Ectodermal cell (in vitro differentiated cells): Measurements from ENCODE around the gene RELB.

ENCODE experiments used
- H3K27ac ChIP-seq: 2 replicates; pipeline ENCODE4 v1.7.0; 2013; ENCODE audit warnings: mild to moderate bottlenecking, low read depth, low read length; ENCODE audit not compliant: insufficient read depth, poor library complexity, severe bottlenecking
- H3K27me3 ChIP-seq: 2 replicates; pipeline ENCODE4 v1.7.0; 2013; ENCODE audit warnings: mild to moderate bottlenecking, low read length; ENCODE audit not compliant: insufficient read depth, control insufficient read depth, poor library complexity, severe bottlenecking
- H3K36me3 ChIP-seq: one replicate; pipeline ENCODE4 v1.7.0; 2013; ENCODE audit warnings: low read length; ENCODE audit not compliant: control insufficient read depth, insufficient read depth
- H3K4me1 ChIP-seq: one replicate; pipeline ENCODE4 v1.7.0; 2013; ENCODE audit warnings: low read length; ENCODE audit not compliant: control insufficient read depth, insufficient read depth
- H3K4me3 ChIP-seq: 2 replicates; pipeline ENCODE4 v1.7.0; 2013; ENCODE audit warnings: low read depth, low read length, control low read depth; ENCODE audit not compliant: insufficient read depth
- H3K9me3 ChIP-seq: 2 replicates; pipeline ENCODE4 v1.7.0; 2013; ENCODE audit warnings: mild to moderate bottlenecking, low read length, moderate library complexity; ENCODE audit not compliant: control insufficient read depth
- WGBS, 2 experiments: methylation state at CpG; one replicate each; pipeline ENCODE4 v1.1.7; 2013; ENCODE audit warnings: missing lambda C conversion rate in 2 of 2; 5-methylcytosine and 5-hydroxymethylcytosine counted together

Gene RELB

DNA sequence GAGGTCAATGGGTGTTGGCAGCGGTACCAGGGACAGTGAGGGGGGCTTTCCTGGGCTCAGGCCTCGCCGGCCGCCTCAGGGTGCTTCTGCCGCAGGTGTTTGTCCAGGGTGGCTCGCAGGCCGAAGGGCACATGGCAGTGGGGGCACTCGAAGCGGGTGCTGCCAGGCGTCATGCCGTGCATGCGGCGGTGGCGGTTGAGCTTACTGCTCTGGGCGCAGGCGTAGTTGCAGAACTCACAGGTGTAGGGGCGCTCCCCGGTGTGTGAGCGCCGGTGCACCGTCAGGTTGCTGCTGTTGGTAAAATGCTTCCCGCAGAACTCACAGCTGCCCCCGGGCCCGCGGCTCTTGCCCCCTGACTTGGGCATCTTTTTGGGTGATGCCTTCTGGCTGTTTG, 70.3 kb downstream of the RELB start:
- Histone ChIP-seq H3K9me3 (no peaks in the 10 kb centered on the region), H3K36me3 (peaks cover 13% of the 10 kb centered on the region), H3K4me3 (no peak overlapping the region), H3K27me3 (peaks cover 16% of the 10 kb centered on the region), H3K4me1 (peaks cover 18% of the 10 kb centered on the region), H3K27ac (no peak overlapping the region)
- 97% methylated on average over 25 of the region's 25 CpGs for WGBS, 2 experiments

DNA sequence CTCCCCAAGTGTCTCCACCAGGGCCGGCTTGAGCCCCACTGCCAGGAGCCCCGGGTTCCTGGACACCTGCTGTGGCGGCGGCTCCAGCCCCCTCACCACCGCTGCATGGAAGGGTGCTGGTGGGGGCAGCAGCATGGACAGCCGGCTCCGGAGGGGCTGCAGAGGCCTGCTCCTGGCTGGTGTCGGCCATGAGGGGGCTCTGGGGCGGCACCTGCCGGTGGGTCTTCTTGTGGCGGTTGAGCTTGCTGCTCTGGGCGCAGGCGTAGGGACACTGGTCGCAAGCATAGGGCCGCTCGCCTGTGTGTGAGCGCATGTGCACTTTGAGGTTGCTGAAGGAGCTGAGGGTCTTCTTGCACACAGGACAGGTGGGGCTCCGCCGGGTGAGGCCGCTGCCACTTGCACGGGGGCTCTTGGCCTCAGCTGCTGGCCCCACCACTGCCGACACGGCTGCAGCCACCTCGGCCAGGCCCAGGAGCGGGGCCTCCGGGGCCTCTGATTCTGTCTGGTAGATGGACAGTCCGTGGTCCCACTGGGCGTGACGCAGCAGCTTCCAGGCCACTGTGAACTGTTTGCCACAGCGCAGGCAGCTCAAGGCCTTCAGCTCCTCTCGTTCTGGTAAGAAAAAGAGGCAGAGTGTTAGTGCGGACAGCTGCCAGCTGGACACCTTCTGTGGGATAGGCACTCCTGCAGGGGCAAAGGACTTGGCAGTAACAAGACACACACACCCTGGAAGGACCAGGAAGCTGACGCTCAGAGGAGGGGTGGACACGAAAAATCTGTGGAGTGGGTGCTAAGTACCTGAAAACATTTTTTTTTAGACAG, 70.9 kb downstream of the RELB start:
- Histone ChIP-seq H3K36me3 (peaks cover 10% of the 10 kb centered on the region), H3K27me3 (peaks cover 22% of the 10 kb centered on the region), H3K9me3 (no peaks in the 10 kb centered on the region), H3K4me1 (peaks cover 22% of the 10 kb centered on the region), H3K27ac (no peak overlapping the region), H3K4me3 (no peak overlapping the region)
- WGBS, 2 experiments = 93 to 94% methylated on average over 34 of the region's 34 CpGs

DNA sequence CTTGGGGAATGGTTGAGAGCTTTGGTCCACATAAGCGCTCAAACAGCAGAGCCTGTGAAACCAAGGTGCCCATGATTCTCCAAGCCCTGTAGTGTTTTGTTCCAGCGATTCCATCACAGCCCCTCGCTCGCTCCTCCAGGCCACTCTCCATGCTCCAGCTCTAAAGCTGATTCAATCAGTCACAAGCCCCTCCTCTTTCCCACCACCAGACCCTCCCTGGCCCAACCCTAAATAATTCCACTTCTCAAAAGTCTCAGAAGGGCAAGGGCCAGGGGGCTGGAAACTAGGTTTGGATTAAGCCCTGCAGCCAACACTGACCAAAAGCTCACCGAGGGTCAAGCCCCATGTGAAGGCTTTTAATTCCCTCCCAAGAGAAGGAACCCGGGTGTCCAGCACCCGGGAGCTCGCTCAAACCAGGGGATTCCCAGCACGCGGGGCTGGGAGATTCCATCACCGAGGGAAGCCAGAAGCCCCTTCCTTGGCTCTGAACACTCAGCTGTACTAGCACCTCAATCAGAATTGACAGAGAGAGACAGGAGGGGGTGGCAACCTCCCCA, 73.6 kb downstream of the RELB start:
- Histone ChIP-seq H3K27me3 (peaks cover 27% of the 10 kb centered on the region), H3K36me3 (peaks cover 4% of the 10 kb centered on the region), H3K4me3 (peak overlapping the region; percentile 27), H3K4me1 (peaks cover 23% of the 10 kb centered on the region), H3K27ac (no peak overlapping the region), H3K9me3 (no peaks in the 10 kb centered on the region)
- WGBS, 2 experiments = 26 to 29% methylated on average over 11 of the region's 11 CpGs

DNA sequence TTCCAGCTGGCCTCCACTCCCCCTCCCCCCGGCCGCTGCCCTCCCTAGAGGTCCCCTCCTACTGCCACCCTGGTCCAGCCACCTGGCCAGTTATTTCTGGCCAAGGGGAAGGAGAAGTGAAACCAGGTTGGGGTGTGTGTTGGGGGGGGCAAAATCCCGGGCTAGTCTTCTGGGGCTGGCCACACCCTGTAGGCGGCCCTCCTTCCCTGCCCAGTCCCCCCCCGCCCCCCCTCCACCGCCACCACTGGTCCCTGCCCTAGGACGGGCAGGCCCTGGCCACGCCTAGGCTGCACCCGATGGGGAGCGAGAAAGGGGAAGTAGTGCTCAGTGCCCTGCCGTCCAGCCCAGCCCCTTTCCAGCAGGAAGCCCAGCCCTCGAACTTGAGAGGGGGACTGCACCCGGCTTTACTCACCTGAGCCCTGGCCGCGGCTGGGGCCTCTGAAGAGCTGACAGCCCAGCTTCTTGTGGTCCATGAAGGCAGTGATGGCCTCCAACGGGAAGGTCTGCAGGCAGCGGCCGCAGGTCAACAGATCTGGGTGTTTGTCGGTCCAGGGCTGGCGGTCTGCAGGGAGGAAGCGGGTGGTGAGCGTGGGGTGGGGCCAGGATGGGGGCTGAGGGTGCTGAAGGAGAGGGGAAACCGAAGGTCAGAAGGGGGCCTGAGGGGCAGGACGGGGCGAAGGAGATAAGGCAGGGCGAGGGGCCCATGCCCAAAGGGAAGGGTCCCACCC, 74.2 kb downstream of the RELB start:
- Histone ChIP-seq H3K4me3 (peak overlapping the region; percentile 31), H3K36me3 (peaks cover 4% of the 10 kb centered on the region), H3K27ac (no peak overlapping the region), H3K9me3 (no peaks in the 10 kb centered on the region), H3K4me1 (peaks cover 30% of the 10 kb centered on the region), H3K27me3 (peaks cover 27% of the 10 kb centered on the region)
- 2 to 3% methylated on average over 23 to 26 of the region's 26 CpGs for WGBS, 2 experiments

DNA sequence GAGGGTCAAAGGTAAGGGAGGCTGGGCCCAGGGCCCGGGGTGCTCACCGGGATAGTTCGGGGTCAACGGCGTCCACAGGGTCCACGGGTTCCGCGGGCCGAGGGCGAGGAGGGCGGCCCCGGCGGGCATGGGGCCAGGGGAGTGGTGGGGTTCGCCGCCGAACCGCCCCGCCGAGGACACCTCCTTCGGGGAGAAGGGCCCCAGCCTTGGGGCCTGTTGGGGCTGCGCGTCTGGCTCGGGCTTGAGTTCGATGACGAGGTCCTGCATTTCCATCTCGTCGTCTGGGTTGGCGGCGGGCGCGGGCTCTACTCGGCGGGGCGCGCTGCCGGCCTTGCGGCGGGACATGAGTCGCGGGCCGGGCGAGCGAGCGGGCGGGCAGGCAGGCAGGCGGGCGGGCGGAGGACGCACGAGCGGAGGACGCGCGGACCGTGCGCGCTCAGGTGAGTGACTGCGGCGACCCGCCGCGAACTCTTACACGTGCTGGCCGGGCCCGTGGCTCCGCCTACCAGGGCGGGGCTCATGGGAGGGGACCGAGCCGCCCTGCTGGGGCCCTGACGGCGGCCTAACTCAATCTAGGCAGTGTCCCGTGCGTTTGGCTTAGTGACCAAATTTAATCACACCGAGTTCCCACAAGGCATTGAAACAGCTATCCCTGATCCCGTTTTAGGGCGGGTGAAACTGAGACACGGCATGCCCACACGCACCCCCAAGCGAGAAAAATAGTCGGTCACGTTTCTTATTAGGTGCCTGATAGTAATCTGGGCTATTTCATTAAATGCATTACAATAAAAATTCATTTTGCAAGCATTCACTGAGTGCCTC, 75.0 kb downstream of the RELB start, which contains the start of gene ZNF296:
Gene ZNF296 (minus strand): TSS at position 450 of the 822 bp plus-strand sequence. CDS start 105 bp downstream, at position 345.
- H3K4me1 ChIP-seq = peaks cover 30% of the 10 kb centered on the region
- H3K4me3 ChIP-seq = peak within 1 kb of the TSS; percentile 31
- H3K36me3 ChIP-seq = peaks cover 4% of the 10 kb centered on the region
- no peaks in the 10 kb centered on the region for H3K9me3 ChIP-seq
- H3K27ac ChIP-seq = no peak within 1 kb of the TSS
- H3K27me3 ChIP-seq = peaks cover 27% of the 10 kb centered on the region
- 1 to 2% methylated on average over 81 of the region's 81 CpGs for WGBS, 2 experiments

DNA sequence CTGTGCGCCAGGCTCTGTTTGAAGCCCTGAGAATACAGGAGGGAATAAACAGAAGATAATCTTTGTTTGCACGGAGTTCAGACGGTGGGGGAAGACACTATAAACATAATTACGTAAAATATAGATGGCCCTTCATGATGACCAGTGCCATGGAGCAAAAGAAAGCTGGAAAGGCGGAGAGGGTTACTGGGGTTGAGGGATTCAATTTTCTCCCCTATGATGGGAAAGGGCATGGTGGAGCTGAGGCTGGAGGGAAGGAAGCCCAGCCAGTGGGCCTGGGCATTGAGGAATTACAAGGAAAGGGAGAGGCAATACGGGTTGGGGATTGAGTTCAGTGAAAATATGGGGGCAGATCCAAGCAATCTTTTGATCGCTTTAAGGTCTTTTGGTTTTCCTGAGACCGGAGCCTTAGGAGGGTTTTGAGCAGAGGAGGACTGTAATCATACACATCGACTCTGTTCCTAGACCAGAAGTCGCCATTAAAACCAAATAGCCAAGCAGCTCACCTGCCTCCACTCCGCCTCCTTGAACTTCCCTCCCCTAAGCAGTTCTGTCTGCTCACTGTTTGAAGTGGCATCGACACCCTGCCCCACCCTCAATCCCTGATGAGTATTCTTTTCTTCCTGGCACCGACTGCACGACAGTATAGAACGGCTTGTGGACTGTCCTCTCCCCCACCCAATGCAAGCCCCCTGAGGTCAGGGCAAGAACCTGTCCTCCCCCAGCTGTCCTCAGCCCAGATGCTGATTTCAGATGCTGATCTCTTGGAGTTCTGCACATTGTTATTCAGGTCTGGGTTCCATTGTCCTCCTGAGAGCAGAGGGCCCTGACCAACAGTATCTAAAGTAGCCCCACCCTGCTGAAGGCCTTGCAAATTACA, 75.8 kb downstream of the RELB start:
- H3K4me3 ChIP-seq = peak overlapping the region; percentile 31
- no peaks in the 10 kb centered on the region for H3K36me3 ChIP-seq

DNA sequence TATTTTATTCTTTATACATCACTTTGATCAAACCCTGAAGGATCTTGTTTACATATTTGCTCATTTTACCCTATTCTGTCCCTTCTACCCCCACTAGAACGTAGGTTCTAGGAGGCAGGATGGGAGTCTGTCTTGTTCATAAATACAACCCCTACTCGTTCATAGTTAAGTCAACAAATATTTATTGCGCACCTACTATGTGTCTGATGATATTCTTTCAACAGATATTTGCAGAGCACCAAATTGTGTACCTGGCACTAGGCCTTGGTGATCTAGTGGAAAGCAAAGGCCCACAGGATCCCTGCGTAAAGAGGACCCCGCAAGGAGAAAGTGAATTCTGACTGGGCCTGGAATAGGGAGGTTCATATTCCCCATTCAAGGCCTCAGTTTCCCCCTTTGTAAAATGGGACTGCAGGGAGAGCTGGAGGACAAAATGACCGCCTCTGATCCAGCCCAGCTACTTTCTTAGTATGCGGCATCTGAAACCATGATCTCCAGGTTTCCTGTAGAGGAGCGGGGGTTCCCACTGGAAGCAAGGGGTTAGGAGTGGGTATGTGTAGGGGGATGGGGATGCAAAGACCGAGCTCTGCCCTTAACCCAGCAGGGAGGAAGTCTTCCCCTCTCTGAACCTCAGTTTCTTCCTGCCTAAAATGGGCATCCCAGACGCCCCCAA, 77.3 kb downstream of the RELB start:
- H3K4me3 ChIP-seq = peak overlapping the region; percentile 86
- WGBS, 2 experiments = 63 to 68% methylated on average over 10 of the region's 10 CpGs
- peaks cover 30% of the 10 kb centered on the region for H3K4me1 ChIP-seq
- H3K9me3 ChIP-seq = no peaks in the 10 kb centered on the region
- no peaks in the 10 kb centered on the region for H3K36me3 ChIP-seq
- H3K27me3 ChIP-seq = peaks cover 27% of the 10 kb centered on the region
- H3K27ac ChIP-seq = no peak overlapping the region

More for the DNA sequence above, 75.8 kb downstream of the RELB start:
- H3K9me3 ChIP-seq = no peaks in the 10 kb centered on the region
- WGBS, 2 experiments = 68 to 71% methylated on average over 15 of the region's 15 CpGs
- no peak overlapping the region for H3K27ac ChIP-seq
- H3K4me1 ChIP-seq = peaks cover 30% of the 10 kb centered on the region
- H3K27me3 ChIP-seq = peaks cover 27% of the 10 kb centered on the region

DNA sequence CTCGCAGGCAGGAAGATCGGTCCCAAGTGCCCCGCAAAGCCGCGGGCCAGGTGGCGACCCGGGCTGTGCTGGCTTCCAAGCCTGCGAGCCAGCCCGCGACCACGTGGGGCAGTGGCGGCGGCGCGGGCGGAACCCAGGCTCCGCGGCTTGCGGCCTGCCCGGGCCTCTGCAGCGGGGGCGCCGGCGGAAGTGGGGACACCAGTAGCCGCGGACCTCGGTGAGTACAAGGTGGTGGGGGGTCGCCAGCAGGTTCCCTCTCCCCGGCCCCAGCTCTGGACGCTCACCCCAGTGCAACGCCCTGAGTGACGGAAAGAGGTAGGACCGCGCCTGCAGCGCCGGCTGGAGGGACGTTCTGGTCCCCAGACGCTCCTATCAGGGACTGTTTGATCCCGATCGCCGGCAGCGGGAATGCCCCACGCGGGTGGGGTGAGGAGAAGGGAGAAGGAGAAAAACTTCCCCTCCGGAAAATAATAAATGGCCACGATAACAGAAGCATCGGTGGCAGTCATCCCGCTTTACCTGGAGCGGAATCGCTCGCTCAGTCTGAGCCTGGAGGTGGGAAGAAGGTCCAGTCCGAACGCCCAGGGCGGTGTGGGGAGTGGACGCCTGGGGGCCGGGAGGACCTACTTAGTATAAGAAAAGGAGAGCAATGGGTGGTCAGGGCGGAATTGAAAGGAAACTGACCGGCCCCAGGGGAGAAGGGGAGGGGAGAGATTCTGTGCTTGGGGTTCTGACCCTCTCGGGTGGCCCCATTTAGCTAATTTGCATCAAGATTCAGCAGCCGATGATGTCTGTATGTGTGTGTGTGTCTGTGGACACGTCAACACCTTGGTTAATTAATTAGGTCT, 78.0 kb downstream of the RELB start, which contains the start of gene GEMIN7:
Gene GEMIN7 (plus strand): TSS at position 198 of the 848 bp plus-strand sequence. CDS start 10,855 bp downstream, outside the sequence.
- H3K27me3 ChIP-seq = peaks cover 27% of the 10 kb centered on the region
- H3K36me3 ChIP-seq = no peaks in the 10 kb centered on the region
- WGBS, 2 experiments = 0 to 1% methylated on average over 61 of the region's 61 CpGs
- peak within 1 kb of the TSS; percentile 86 for H3K4me3 ChIP-seq
- H3K27ac ChIP-seq = peak within 1 kb of the TSS; percentile 39
- peaks cover 30% of the 10 kb centered on the region for H3K4me1 ChIP-seq
- no peaks in the 10 kb centered on the region for H3K9me3 ChIP-seq
